KMS-11 (cell line): ENCODE data around the gene TMEM25.

Experiments
- H2AFZ ChIP-seq: fragments of 200-600 bp; sonication (generic); 2 replicates; pipeline ENCODE4 v1.6.1; 2016; ENCODE audit warnings: antibody characterized with exemption, mixed run types, low read depth
- H3K27ac ChIP-seq: fragments of 200-600 bp; sonication (generic); 2 replicates; pipeline ENCODE4 v1.6.1; 2016; ENCODE audit warnings: mild to moderate bottlenecking, mixed run types
- H3K27me3 ChIP-seq: fragments of 200-600 bp; sonication (generic); 2 replicates; pipeline ENCODE4 v1.6.1; 2017; ENCODE audit warnings: mild to moderate bottlenecking, low read depth, mixed run types, moderate library complexity; ENCODE audit not compliant: insufficient read depth
- H3K36me3 ChIP-seq: fragments of 200-600 bp; sonication (generic); 2 replicates; pipeline ENCODE4 v1.6.1; 2017; ENCODE audit warnings: mild to moderate bottlenecking, mixed run types; ENCODE audit not compliant: insufficient read depth
- H3K4me1 ChIP-seq: fragments of 200-600 bp; sonication (generic); 2 replicates; pipeline ENCODE4 v1.6.1; 2016; ENCODE audit warnings: mild to moderate bottlenecking, low read depth, mixed run types; ENCODE audit not compliant: poor library complexity, severe bottlenecking
- H3K4me2 ChIP-seq: fragments of 200-600 bp; sonication (generic); 2 replicates; pipeline ENCODE4 v1.7.0; 2016; ENCODE audit warnings: mild to moderate bottlenecking, mixed run types
- H3K4me3 ChIP-seq: fragments of 200-600 bp; sonication (generic); IDR thresholded peaks from 2 replicates; pipeline ENCODE4 v1.6.1; 2017; ENCODE audit warnings: low read depth, low read length, mixed read lengths; ENCODE audit not compliant: insufficient read depth
- H3K79me2 ChIP-seq: fragments of 200-600 bp; sonication (generic); 2 replicates; pipeline ENCODE4 v1.6.1; 2016; ENCODE audit warnings: low read depth, mixed run types; ENCODE audit not compliant: insufficient read depth
- H3K9ac ChIP-seq: fragments of 200-600 bp; sonication (generic); 2 replicates; pipeline ENCODE4 v1.6.1; 2016; ENCODE audit warnings: mild to moderate bottlenecking, mixed run types
- H4K20me1 ChIP-seq: fragments of 200-600 bp; sonication (generic); 2 replicates; pipeline ENCODE4 v1.6.1; 2016; ENCODE audit warnings: mild to moderate bottlenecking, mixed run types; ENCODE audit not compliant: insufficient read depth
- TF ChIP-seq, protein P1 (sequence below): fragments of 200-600 bp; sonication (generic); conservative IDR thresholded peaks from 2 replicates; pipeline ENCODE4 v1.6.1; 2017; ENCODE audit warnings: low read depth, mild to moderate bottlenecking, antibody characterized with exemption, low read length, moderate library complexity, mixed read lengths

Gene TMEM25

DNA sequence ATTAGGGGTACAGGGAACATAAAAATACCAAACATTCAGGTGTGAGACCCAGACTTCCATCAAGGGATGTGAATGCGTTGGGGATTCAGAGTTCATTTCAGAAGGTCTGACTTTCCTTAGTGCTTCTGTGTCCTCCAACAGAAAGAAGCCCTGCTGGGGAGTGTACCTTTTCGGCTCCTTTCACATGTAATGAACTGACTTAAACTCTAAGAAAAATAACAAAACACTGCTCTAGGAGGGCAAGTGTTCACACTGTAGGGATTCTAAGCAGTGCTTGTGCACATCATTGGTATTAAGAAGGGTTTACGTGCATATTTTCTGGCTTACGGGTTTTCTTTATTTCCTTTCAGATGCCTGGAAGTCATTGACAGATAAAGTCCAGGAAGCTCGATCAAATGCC is 19.4 kb upstream of the TMEM25 start:
- Histone ChIP-seq H4K20me1 (no peaks in the 10 kb centered on the region), H3K79me2 (no peaks in the 10 kb centered on the region), H3K4me1 (no peaks in the 10 kb centered on the region), H3K27me3 (no peaks in the 10 kb centered on the region), H3K9ac (no peak overlapping the region), H3K4me3 (no peak overlapping the region), H3K36me3 (peaks cover 3% of the 10 kb centered on the region; the same call in 1 of the 2 replicates), H2AFZ (no peak overlapping the region), H3K27ac (no peak overlapping the region), H3K4me2 (no peak overlapping the region)
- TF ChIP-seq, protein P1, sequence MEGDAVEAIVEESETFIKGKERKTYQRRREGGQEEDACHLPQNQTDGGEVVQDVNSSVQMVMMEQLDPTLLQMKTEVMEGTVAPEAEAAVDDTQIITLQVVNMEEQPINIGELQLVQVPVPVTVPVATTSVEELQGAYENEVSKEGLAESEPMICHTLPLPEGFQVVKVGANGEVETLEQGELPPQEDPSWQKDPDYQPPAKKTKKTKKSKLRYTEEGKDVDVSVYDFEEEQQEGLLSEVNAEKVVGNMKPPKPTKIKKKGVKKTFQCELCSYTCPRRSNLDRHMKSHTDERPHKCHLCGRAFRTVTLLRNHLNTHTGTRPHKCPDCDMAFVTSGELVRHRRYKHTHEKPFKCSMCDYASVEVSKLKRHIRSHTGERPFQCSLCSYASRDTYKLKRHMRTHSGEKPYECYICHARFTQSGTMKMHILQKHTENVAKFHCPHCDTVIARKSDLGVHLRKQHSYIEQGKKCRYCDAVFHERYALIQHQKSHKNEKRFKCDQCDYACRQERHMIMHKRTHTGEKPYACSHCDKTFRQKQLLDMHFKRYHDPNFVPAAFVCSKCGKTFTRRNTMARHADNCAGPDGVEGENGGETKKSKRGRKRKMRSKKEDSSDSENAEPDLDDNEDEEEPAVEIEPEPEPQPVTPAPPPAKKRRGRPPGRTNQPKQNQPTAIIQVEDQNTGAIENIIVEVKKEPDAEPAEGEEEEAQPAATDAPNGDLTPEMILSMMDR: no peak

DNA sequence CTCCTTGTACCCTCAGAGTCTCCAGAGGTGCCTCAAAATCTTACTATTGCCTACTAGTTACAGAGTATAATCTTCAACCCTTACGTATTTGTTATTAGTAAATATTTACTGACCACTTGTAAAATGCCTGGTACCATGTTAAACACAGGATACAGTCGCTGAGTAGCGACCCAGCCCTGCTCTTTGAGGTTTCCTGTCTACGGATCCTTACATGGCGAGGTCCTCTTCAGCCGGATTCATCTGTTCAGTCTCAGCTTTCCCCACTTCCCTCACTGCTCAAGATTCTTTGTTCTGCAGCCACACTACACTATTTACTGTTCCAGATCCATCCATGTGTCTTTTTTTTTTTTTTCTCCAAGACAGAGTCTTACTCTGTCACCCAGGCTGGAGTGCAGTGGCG is 16.9 kb upstream of the TMEM25 start:
- TF ChIP-seq, protein P1: no peak
- no peak overlapping the region for H2AFZ ChIP-seq
- no peaks in the 10 kb centered on the region for H3K79me2 ChIP-seq
- no peaks in the 10 kb centered on the region for H4K20me1 ChIP-seq
- no peak overlapping the region for H3K27ac ChIP-seq
- H3K36me3 ChIP-seq: no peaks in the 10 kb centered on the region
- H3K9ac ChIP-seq: no peak overlapping the region
- H3K27me3 ChIP-seq: no peaks in the 10 kb centered on the region
- no peak overlapping the region for H3K4me2 ChIP-seq
- H3K4me1 ChIP-seq: no peaks in the 10 kb centered on the region
- H3K4me3 ChIP-seq: no peak overlapping the region

DNA sequence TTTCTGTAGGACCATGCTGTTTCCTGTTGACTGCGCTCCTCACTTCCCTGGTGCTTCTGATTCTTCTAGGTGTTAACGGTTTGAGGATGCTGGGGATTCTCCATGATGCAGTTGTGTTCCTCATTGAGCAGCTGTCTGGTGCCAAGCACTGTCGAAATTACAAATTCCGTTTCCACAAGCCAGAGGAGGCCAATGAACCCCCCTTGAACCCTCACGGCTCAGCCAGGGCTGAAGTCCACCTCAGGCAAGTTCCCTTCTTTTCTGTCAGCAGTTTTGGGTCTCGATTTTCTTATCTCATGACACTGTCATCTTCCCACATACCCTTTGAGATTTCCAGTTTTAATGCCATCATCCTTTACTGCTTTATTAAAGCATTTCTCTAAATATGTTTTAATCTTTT is 11.4 kb upstream of the TMEM25 start:
- no peaks in the 10 kb centered on the region for H3K79me2 ChIP-seq
- no peak overlapping the region for H2AFZ ChIP-seq
- TF ChIP-seq, protein P1: no peak
- H3K4me3 ChIP-seq: no peak overlapping the region
- H4K20me1 ChIP-seq: no peaks in the 10 kb centered on the region
- no peaks in the 10 kb centered on the region for H3K36me3 ChIP-seq
- no peak overlapping the region for H3K4me2 ChIP-seq
- no peaks in the 10 kb centered on the region for H3K4me1 ChIP-seq
- no peaks in the 10 kb centered on the region for H3K27me3 ChIP-seq
- H3K9ac ChIP-seq: no peak overlapping the region
- no peak overlapping the region for H3K27ac ChIP-seq

DNA sequence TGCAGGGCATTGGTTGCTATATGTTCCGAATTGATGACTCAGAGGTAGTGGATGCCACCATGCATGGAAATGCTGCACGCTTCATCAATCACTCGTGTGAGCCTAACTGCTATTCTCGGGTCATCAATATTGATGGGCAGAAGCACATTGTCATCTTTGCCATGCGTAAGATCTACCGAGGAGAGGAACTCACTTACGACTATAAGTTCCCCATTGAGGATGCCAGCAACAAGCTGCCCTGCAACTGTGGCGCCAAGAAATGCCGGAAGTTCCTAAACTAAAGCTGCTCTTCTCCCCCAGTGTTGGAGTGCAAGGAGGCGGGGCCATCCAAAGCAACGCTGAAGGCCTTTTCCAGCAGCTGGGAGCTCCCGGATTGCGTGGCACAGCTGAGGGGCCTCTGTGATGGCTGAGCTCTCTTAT is 9.1 kb upstream of the TMEM25 start:
- no peaks in the 10 kb centered on the region for H3K27me3 ChIP-seq
- H3K4me3 ChIP-seq: no peak overlapping the region
- H3K36me3 ChIP-seq: no peaks in the 10 kb centered on the region
- no peaks in the 10 kb centered on the region for H4K20me1 ChIP-seq
- no peak overlapping the region for H3K27ac ChIP-seq
- H3K4me2 ChIP-seq: no peak overlapping the region
- H2AFZ ChIP-seq: no peak overlapping the region
- H3K79me2 ChIP-seq: no peaks in the 10 kb centered on the region
- no peaks in the 10 kb centered on the region for H3K4me1 ChIP-seq
- no peak overlapping the region for H3K9ac ChIP-seq
- TF ChIP-seq, protein P1: no peak
